ENCODE results near the gene SDCBP2. TPM values are rescaled to one million over a fixed set of nuclear protein-coding genes. Genes with fewer than 3 reads are reported as not detected.

Gene SDCBP2
- total RNA-seq, 6 experiments from 2014 or later, result 2.0 to 43.3 (median 16.6) TPM

GRCh38 chr20:1306316-1307135 lies 22.4 kb downstream of the SDCBP2 start:
- 83% methylated on average over 3 of the region's 14 CpGs for WGBS (ENCODE audit: insufficient coverage, low coverage, low lambda C conversion rate, missing lambda C conversion rate)
- no peak overlapping the region for H3K4me3 ChIP-seq
- H3K9me3 ChIP-seq, result no peaks in the 10 kb centered on the region
- no peaks in the 10 kb centered on the region for H3K27me3 ChIP-seq
- H3K4me1 ChIP-seq, result no peaks in the 10 kb centered on the region
- no peaks in the 10 kb centered on the region for H3K36me3 ChIP-seq
- no peak overlapping the region for H3K27ac ChIP-seq
- TF ChIP-seq CTCF (IDR thresholded peaks at IDR 0.05) (no peak), POLR2A (IDR thresholded peaks at IDR 0.05) (no peak)
- intact Hi-C loops (cut with DNase I), result no loop called here
- DNase-seq, result no peak
- no peak for ATAC-seq

- H3K4me1 ChIP-seq, result no peaks in the 10 kb centered on the region
- H3K9me3 ChIP-seq, result no peaks in the 10 kb centered on the region
- H3K36me3 ChIP-seq, result no peaks in the 10 kb centered on the region
- H3K27ac ChIP-seq, result no peak overlapping the region
- ATAC-seq, result no peak
- DNase-seq, result no peak
- H3K4me3 ChIP-seq, result no peak overlapping the region
- TF ChIP-seq CTCF (IDR thresholded peaks at IDR 0.05) (no peak), POLR2A (IDR thresholded peaks at IDR 0.05) (no peak)
- 91% methylated on average over 13 of the region's 24 CpGs for WGBS (ENCODE audit: insufficient coverage, low coverage, low lambda C conversion rate, missing lambda C conversion rate)
- no peaks in the 10 kb centered on the region for H3K27me3 ChIP-seq
- intact Hi-C loops (cut with DNase I), result no loop called here
Measured at GRCh38 chr20:1305712-1306111, 23.2 kb downstream of the SDCBP2 start.

GRCh38 chr20:1304710-1305515 lies 24.0 kb downstream of the SDCBP2 start:
- no peak for DNase-seq
- no peaks in the 10 kb centered on the region for H3K36me3 ChIP-seq
- H3K4me1 ChIP-seq, result no peaks in the 10 kb centered on the region
- intact Hi-C loops (cut with DNase I), result no loop called here
- no peak overlapping the region for H3K27ac ChIP-seq
- no peak overlapping the region for H3K4me3 ChIP-seq
- H3K27me3 ChIP-seq, result no peaks in the 10 kb centered on the region
- peak in 1 of 4 donors; percentile 10 for ATAC-seq
- no peak for TF ChIP-seq POLR2A (IDR thresholded peaks at IDR 0.05)
- TF ChIP-seq CTCF (IDR thresholded peaks at IDR 0.05), result no peak
- H3K9me3 ChIP-seq, result no peaks in the 10 kb centered on the region
- 60% methylated on average over 1 of the region's 31 CpGs for WGBS (ENCODE audit: insufficient coverage, low coverage, low lambda C conversion rate, missing lambda C conversion rate)

- ATAC-seq, result peak in 2 of 4 donors; percentile 13 to 15
Measured at GRCh38 chr20:1302685-1303541, 26.0 kb downstream of the SDCBP2 start.

More at GRCh38 chr20:1302685-1303541, 26.0 kb downstream of the SDCBP2 start:
- no peak for DNase-seq
- WGBS (ENCODE audit: insufficient coverage, low coverage, low lambda C conversion rate, missing lambda C conversion rate), result 73% methylated on average over 9 of the region's 12 CpGs
- no peak for TF ChIP-seq CTCF (IDR thresholded peaks at IDR 0.05)
- TF ChIP-seq POLR2A (IDR thresholded peaks at IDR 0.05), result no peak
- Histone ChIP-seq H3K9me3 (no peaks in the 10 kb centered on the region), H3K4me1 (no peaks in the 10 kb centered on the region), H3K4me3 (no peak overlapping the region), H3K27ac (no peak overlapping the region), H3K27me3 (no peaks in the 10 kb centered on the region), H3K36me3 (no peaks in the 10 kb centered on the region)
- intact Hi-C loops (cut with DNase I), result no loop called here
